Natural killer cell treated with Interleukin-12 subunit alpha and Interleukin-12 subunit beta and Interleukin-15 and Interleukin-18, amount 100 ng/mL, for 72 hours (primary cell): ENCODE results near the gene MFF. TPM values are rescaled to one million over a fixed set of nuclear protein-coding genes. Genes with fewer than 3 reads are reported as not detected.

Source experiments
- ATAC-seq, 2 donors: fragments of 150-1000 bp; cut with Tn5 transposase in 1 of 2; sonication (Bioruptor Pico), chemical (Tn5 transposase) in 1 of 2; 2 replicates each; pipeline ENCODE4 v1.10.0; 2021
- DNase-seq: peaks from one replicate; pipeline ENCODE4 v3.0.0; 2022; ENCODE audit warnings: low spot score
- H3K27ac Mint-ChIP-seq, 2 donors: 1 replicate in 1 of 2; 2 replicates in 1 of 2; pipeline ENCODE4 v1.8.0; 2022; ENCODE audit warnings: mixed read lengths in 2 of 2, mild to moderate bottlenecking in 1 of 2, moderate library complexity in 1 of 2
- H3K27me3 Mint-ChIP-seq, 2 donors: 1 replicate in 1 of 2; 2 replicates in 1 of 2; pipeline ENCODE4 v1.8.0; 2022; ENCODE audit warnings: mixed read lengths in 2 of 2
- H3K36me3 Mint-ChIP-seq: one replicate; pipeline ENCODE4 v1.8.0; 2022; ENCODE audit warnings: mixed read lengths
- H3K4me1 Mint-ChIP-seq, 2 donors: 1 replicate in 1 of 2; 2 replicates in 1 of 2; pipeline ENCODE4 v1.8.0; 2022; ENCODE audit warnings: low read depth in 2 of 2, mixed read lengths in 2 of 2, mild to moderate bottlenecking in 1 of 2
- H3K4me3 Mint-ChIP-seq: one replicate; pipeline ENCODE4 v1.8.0; 2022; ENCODE audit warnings: mixed read lengths
- H3K9me3 Mint-ChIP-seq: 2 replicates; pipeline ENCODE4 v1.8.0; 2022; ENCODE audit warnings: mixed read lengths
- total RNA-seq, 2 donors: library from RNA; stranded (reverse); gene quantifications; one replicate each; pipeline ENCODE4 v1.2.3, GENCODE V29; 2022

Gene MFF
- total RNA-seq, 2 donors from 2014 or later, result 51.4 to 73.1 TPM

DNA sequence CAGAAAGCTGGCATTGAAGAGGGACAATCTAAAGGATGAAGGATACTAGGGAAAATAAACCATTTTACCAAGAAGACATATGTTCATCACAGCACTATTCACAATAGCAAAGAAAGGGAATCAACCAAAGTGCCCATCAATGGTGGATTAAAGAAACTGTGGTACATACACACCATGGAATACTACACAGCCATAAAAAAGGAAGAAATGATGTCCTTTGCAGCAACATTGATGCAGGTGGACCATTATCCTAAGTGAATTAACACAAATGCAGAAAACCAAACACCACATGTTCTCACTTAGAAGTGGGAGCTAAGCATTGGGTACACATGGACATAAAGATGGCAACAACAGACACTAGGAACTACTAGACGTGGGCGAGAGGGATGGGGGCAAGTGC, 7.2 kb upstream of the MFF start:
- Mint-ChIP-seq H3K4me1 (peaks cover 5 to 12% of the 10 kb centered on the region in 2 donors), H3K4me3 (no peak overlapping the region), H3K27ac (no peak overlapping the region), H3K9me3 (peaks cover 7% of the 10 kb centered on the region), H3K27me3 (no peaks in the 10 kb centered on the region), H3K36me3 (peaks cover 4% of the 10 kb centered on the region)
- no peak for ATAC-seq
- DNase-seq, result no peak

DNA sequence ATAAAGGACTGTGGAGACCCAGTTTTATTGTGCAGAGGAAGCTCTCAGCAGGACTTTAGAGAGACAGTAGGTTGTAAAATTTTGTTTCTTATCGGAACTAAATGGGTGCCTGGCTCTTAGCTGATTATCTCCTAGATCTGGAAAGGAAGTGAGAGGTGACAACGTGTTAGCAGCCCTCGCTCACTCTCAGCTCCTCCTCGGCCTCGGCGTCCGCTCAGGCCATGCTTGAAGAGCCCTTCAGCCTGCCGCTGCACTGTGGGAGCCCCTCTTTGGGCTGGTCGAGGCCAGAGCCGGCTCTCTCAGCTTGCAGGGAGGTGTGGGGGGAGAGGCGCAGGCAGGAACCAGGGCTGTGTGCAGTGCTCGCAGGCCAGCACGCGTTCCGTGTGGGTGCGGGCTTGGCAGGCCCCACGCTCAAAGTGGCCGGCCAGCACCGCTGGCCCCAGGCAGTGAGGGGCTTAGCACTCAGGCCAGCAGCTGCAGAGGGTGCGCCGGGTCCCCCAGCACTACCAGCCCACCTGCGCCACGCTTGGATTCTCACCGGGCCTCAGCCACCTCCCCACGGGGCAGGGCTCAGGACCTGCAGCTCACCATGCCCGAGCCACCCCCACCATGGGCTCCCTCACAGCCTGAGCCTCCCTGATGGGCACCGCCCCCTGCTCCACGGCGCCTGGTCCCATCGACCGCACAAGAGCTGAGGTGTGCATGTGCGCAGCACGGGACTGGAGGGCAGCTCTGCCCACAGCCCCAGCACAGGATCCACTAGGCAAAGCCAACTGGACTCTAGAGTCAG, 4.6 kb upstream of the MFF start:
- Mint-ChIP-seq H3K36me3 (peaks cover 4% of the 10 kb centered on the region), H3K9me3 (peaks cover 9% of the 10 kb centered on the region), H3K27me3 (no peaks in the 10 kb centered on the region), H3K4me3 (peak overlapping the region; percentile 2), H3K27ac (peak overlapping the region in 1 of 2 donors; percentile 26), H3K4me1 (peaks cover 26 to 30% of the 10 kb centered on the region in 2 donors)
- DNase-seq (no peak), ATAC-seq (no peak)

DNA sequence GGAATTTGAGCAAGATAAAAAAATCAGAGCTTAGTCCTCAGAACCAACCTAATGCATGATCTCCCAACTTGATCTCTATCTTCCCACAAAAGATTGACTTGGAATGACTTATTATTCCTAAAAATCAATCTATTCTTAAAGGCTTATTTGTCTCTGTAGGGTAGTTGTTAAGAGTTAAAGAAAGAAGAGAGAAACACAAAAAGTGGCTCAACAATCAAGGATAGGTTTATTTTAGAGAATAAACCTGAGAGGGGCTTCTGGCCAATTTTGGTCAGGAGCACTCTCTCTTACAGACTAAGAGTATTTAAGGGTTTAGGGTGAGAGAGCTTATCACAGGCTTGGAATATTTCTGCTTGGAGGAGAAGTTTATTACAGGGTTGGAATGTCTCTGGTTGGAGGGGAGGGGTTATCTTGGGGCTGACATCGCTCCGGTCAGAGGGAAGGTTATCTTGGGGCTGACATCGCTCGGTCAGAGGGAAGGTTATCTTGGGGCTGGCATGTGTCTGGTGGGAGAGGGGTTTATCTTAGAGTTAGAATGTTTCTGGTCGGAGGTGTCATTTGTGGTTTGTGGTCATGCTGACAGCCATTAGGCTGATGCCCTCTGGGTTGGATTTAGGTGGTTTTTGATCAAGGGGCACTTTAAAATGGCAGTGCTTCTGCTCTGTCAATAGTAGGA, 2.4 kb upstream of the MFF start:
- Mint-ChIP-seq H3K9me3 (peaks cover 5% of the 10 kb centered on the region), H3K4me3 (peak overlapping the region; percentile 60), H3K4me1 (peaks cover 38 to 44% of the 10 kb centered on the region in 2 donors), H3K27ac (peak overlapping the region; percentile 31 to 32), H3K27me3 (no peaks in the 10 kb centered on the region), H3K36me3 (peaks cover 2% of the 10 kb centered on the region)
- ATAC-seq (no peak), DNase-seq (no peak)

DNA sequence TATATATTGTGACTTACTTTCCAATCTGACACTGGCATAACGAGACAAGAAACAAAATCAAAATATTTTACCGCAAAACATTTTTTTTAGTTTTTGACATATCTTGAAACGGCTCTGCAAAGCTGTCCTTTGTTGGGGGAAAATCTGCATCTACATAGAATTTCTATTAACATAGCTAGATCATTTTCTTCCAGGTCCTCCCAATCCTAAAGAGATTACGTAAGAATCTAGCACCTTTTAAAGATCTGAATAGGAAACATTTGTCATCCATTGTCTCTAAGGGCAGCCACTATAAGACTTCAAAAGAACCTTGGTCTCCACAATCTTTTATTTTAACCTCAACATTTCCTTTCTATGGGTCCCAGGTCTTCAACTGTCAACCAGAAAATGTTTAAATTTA, 1.2 kb upstream of the MFF start:
- Mint-ChIP-seq H3K4me3 (peak overlapping the region; percentile 88), H3K27me3 (no peaks in the 10 kb centered on the region), H3K27ac (peak overlapping the region in 1 of 2 donors; percentile 79), H3K36me3 (no peaks in the 10 kb centered on the region), H3K4me1 (peaks cover 38 to 48% of the 10 kb centered on the region in 2 donors), H3K9me3 (peaks cover 5% of the 10 kb centered on the region)
- no peak for ATAC-seq
- no peak for DNase-seq

DNA sequence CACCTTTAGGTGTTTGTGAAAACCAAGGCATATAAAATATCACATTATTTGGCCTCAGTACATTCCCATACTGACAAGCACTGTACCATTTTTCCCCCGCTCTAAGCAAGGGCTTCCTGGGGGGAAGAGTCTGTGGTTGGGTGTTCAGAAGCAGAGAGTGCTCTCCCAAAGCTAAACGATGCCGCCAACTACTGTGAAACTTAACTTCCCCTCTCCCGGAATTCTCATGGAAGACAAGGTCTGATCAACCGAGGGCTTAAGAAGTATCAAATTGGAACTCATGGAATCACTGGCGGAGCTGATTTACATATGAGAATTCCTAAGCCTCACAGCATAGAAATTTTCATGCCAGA, 433 bp upstream of the MFF start:
- H3K36me3 Mint-ChIP-seq, result no peaks in the 10 kb centered on the region
- no peak for ATAC-seq
- H3K27ac Mint-ChIP-seq, result peak overlapping the region; percentile 78 to 79
- H3K9me3 Mint-ChIP-seq, result peaks cover 5% of the 10 kb centered on the region
- no peaks in the 10 kb centered on the region for H3K27me3 Mint-ChIP-seq
- H3K4me1 Mint-ChIP-seq, result peaks cover 38 to 46% of the 10 kb centered on the region in 2 donors
- no peak for DNase-seq
- peak overlapping the region; percentile 88 for H3K4me3 Mint-ChIP-seq

DNA sequence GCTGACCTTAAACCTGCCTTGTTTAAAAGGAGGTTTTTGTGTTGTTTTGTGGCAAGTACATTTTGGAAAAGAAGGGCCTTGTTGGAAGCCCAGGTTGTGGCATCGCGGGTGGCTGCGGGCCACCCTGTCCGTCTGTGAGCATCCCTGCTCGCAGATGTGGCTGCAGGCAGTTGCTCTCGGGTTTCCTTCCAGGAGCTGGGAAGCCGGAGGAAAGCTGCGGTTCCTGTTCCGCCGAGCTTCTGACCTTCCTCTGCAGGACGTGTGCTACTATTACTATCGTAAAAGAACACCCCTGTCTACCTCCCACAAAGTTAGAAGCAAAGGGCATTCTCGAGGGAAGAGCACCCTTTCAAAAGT, 766 bp downstream of the MFF start:
- Mint-ChIP-seq H3K4me1 (peaks cover 38 to 41% of the 10 kb centered on the region in 2 donors), H3K4me3 (peak overlapping the region; percentile 88), H3K9me3 (peaks cover 5% of the 10 kb centered on the region), H3K27ac (peak overlapping the region; percentile 78 to 89), H3K27me3 (no peaks in the 10 kb centered on the region), H3K36me3 (no peaks in the 10 kb centered on the region)
- no peak for DNase-seq
- no peak for ATAC-seq

DNA sequence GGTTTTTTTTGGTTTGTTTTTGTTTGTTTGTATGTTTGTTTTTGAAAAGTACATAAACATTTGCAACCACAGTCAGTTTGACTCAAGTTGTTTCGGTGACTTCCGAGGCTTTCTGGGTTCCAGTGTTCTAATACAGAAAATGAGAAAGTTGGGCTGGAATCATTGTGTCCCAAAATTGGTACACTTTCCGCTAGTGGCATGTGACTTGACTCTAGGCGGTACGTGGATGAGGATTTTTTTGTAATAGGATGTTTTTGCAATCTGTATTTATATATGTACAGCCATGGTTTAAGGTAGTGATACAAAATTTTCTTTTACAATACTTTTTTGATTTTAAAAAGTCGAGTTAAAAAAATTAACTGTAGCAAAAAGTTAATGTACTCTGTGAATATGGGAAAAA, 1.7 kb downstream of the MFF start:
- no peaks in the 10 kb centered on the region for H3K36me3 Mint-ChIP-seq
- H3K27ac Mint-ChIP-seq, result peak overlapping the region in 1 of 2 donors; percentile 89
- H3K4me3 Mint-ChIP-seq, result peak overlapping the region; percentile 88
- peaks cover 38 to 44% of the 10 kb centered on the region in 2 donors for H3K4me1 Mint-ChIP-seq
- ATAC-seq (no peak), DNase-seq (no peak)
- peaks cover 5% of the 10 kb centered on the region for H3K9me3 Mint-ChIP-seq
- H3K27me3 Mint-ChIP-seq, result no peaks in the 10 kb centered on the region

DNA sequence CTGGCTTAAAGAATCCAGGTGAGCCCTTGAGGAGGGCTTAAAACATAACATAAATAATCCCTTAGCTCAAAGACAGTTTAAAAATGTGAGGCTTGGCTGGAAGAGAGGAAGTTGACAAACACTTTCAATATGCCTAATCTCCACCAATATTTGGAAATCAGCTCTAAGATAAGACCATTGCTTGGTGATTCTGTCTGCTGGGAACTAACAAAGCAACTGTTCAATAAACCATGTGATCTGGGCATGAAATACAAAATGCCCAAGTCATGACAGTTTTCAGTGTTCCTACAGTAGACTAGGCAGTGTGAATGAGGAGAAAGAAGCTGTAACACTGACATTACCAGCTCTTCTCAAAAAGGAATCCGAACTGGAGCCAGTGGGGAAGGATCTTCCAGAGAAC, 10.7 kb downstream of the MFF start:
- peak overlapping the region; percentile 12 to 21 for H3K27ac Mint-ChIP-seq
- ATAC-seq (peak in 1 of 2 donors; percentile 48), DNase-seq (no peak)
- H3K9me3 Mint-ChIP-seq, result no peaks in the 10 kb centered on the region
- no peak overlapping the region for H3K4me3 Mint-ChIP-seq
- H3K4me1 Mint-ChIP-seq, result peaks cover 10 to 18% of the 10 kb centered on the region in 2 donors
- H3K27me3 Mint-ChIP-seq, result no peaks in the 10 kb centered on the region
- H3K36me3 Mint-ChIP-seq, result peaks cover 14% of the 10 kb centered on the region

DNA sequence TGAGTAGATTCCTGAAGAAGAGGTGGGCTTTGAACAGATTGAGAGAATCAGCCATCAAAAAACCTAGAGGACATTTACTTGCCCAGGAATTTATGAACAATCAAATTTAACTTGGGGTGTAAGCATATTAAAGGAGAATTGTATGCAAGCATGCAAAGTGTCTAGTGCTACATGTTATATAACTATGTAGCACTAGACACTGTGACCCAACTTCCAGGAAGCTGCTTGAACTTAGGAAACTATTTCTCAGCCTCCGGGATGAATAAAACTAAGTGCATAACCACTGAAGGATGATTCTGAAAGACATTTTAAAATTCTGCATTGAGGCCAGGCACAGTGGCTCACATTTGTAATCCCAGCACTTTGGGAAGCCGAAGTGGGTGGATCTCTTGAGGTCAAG, 12.4 kb downstream of the MFF start:
- DNase-seq (no peak), ATAC-seq (no peak)
- Mint-ChIP-seq H3K9me3 (no peaks in the 10 kb centered on the region), H3K27me3 (no peaks in the 10 kb centered on the region), H3K27ac (no peak overlapping the region), H3K4me3 (no peak overlapping the region), H3K36me3 (peaks cover 14% of the 10 kb centered on the region), H3K4me1 (peaks cover 10 to 12% of the 10 kb centered on the region in 2 donors)

DNA sequence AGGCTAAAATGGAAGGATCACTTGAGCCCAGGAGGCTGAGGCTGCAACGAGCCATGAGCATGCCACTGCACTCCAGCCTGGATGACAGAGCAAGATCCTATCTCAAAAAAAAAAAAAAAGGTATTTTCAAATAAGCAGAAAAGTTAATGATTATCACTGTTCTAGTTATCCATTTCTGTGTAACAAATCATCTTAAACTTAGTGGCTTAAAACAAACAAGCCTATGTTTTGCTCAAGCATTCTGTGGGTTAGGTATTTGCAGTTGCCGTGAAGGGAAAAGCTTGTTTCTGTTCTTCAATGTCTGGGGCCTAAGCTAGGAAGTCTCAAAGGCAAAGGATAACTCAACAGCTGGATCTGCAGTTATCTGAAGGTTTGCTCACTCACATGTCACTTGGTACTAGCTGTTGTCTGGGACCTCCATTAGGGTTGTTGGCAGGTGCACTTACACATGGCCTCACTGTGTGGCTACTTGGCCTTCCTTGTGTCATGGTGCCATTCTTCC, 14.1 kb downstream of the MFF start:
- no peak overlapping the region for H3K27ac Mint-ChIP-seq

DNA sequence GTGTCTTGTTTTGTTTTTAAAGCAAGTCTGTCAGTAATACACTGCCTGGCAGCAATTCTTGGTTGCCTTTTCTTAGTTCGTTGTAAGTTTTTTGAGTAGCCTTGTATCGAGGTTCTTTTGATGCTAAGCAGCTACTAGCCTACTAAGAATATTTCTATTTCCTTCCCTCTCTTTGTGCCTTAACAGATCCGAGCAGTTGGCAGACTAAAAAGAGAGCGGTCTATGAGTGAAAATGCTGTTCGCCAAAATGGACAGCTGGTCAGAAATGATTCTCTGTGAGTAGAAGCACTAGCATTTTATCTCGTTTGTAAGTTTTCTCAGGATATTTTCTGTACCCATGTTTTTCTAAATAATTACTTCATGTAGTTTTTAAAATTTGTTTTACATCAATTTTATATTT, 15.1 kb downstream of the MFF start:
- H3K4me1 Mint-ChIP-seq, result peaks cover 10 to 11% of the 10 kb centered on the region in 2 donors
- H3K36me3 Mint-ChIP-seq, result peaks cover 21% of the 10 kb centered on the region
- H3K27me3 Mint-ChIP-seq, result no peaks in the 10 kb centered on the region
- H3K4me3 Mint-ChIP-seq, result no peak overlapping the region
- no peak for DNase-seq
- no peaks in the 10 kb centered on the region for H3K9me3 Mint-ChIP-seq
- ATAC-seq, result no peak
- no peak overlapping the region for H3K27ac Mint-ChIP-seq

More for the DNA sequence above, 14.1 kb downstream of the MFF start:
- no peak for DNase-seq
- Mint-ChIP-seq H3K4me3 (no peak overlapping the region), H3K27me3 (no peaks in the 10 kb centered on the region), H3K9me3 (no peaks in the 10 kb centered on the region), H3K36me3 (peaks cover 21% of the 10 kb centered on the region), H3K4me1 (peaks cover 10 to 12% of the 10 kb centered on the region in 2 donors)
- ATAC-seq, result no peak

DNA sequence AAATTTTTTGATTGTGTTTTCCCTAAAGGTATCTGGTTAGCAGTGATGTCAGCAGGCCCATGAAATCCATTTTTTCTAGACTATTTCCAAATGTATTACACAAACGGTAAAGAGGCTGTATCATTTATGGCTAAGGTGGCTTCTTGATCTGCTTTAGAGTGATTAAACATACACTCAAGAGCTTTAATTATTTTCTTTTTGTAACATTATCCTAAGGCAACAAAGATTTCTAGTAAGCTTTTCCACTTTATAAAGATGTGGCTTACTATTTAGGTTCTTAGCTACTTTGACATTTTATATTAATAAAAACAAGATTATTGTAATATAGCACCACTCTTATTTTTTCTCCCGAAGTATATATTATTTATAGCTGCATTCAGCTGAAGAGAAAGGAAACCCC, 16.5 kb downstream of the MFF start:
- ATAC-seq, result no peak
- H3K4me3 Mint-ChIP-seq, result no peak overlapping the region
- no peaks in the 10 kb centered on the region for H3K9me3 Mint-ChIP-seq
- no peaks in the 10 kb centered on the region for H3K27me3 Mint-ChIP-seq
- H3K4me1 Mint-ChIP-seq, result no peaks in the 10 kb centered on the region
- no peak for DNase-seq
- no peak overlapping the region for H3K27ac Mint-ChIP-seq
- peaks cover 8% of the 10 kb centered on the region for H3K36me3 Mint-ChIP-seq

DNA sequence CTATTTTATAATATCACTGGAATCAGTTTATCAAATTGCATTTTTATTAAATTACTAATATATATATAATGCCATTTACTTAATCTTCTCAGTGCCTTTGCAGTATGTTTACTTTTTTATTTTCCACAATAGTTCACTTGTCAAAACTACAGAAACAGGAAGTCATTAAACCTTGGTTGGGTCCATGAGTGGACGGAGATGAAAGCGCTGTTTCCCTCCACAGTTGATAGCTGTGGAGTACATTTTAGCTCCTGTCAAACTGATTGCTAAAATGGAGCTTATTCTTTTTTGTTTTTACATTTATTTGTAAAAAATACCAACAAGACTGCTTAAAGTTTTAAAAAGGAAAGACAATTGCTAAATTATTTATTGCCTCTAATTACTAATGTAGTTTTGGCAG, 19.2 kb downstream of the MFF start:
- ATAC-seq, result no peak
- H3K36me3 Mint-ChIP-seq, result peaks cover 11% of the 10 kb centered on the region
- H3K9me3 Mint-ChIP-seq, result no peaks in the 10 kb centered on the region
- DNase-seq, result no peak
- no peak overlapping the region for H3K27ac Mint-ChIP-seq
- H3K4me1 Mint-ChIP-seq, result no peaks in the 10 kb centered on the region
- no peaks in the 10 kb centered on the region for H3K27me3 Mint-ChIP-seq
- H3K4me3 Mint-ChIP-seq, result no peak overlapping the region

DNA sequence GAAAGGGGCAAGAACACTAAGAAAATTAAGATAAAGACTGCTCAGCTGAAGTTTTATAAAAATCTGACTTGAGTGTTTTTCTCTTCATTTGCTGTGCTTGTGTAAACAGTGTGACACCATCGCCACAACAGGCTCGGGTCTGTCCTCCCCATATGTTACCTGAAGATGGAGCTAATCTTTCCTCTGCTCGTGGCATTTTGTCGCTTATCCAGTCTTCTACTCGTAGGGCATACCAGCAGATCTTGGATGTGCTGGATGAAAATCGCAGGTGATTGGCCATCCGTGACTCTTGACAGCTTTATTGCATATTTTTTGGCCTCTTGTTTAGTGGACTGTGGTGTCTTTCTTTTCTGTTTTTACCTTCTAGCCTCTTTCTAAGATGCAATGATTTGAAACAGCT, 22.1 kb downstream of the MFF start:
- Mint-ChIP-seq H3K27me3 (no peaks in the 10 kb centered on the region), H3K36me3 (peaks cover 11% of the 10 kb centered on the region), H3K4me3 (no peak overlapping the region), H3K4me1 (no peaks in the 10 kb centered on the region), H3K27ac (no peak overlapping the region), H3K9me3 (no peaks in the 10 kb centered on the region)
- ATAC-seq (no peak), DNase-seq (no peak)
